PC-9 (cell line): Measurements from ENCODE around the gene GPAM.

Source experiments
- CTCF ChIP-seq: fragments of 200-600 bp; sonication (generic); conservative IDR thresholded peaks from 2 replicates; pipeline ENCODE4 v1.6.1; 2017; ENCODE audit warnings: mixed run types, antibody characterized with exemption, mild to moderate bottlenecking, moderate library complexity
- EZH2 ChIP-seq: fragments of 200-600 bp; sonication (generic); IDR thresholded peaks from 2 replicates; pipeline ENCODE4 v1.8.0; 2017; ENCODE audit warnings: antibody characterized with exemption, low read depth

- TF ChIP-seq CTCF (no peak), EZH2 (no peak)
Measured at GRCh38 chr10:112166800-112167199, 16.8 kb downstream of the GPAM start.
